ENCODE measurements around the gene SNAPIN.

DNA sequence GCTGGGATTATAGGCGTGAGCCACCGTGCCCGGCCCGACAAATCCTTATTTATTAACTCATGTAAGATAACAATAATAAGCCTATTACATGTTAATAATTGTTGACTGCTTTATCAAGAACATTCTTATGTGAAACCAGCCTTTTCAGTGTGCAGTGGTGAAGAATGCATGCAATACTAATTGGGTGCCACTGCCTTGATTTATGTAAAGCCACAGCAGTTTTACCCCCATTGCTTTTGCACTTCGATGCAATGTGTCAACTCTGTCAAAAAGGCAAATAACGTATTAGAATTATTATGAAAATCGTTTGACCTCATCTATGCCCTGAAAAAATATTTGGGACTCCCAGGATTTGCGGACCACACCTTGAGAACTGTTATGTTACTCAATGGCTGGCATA lies 38.2 kb downstream of the SNAPIN start:
- TF ChIP-seq, protein P1, sequence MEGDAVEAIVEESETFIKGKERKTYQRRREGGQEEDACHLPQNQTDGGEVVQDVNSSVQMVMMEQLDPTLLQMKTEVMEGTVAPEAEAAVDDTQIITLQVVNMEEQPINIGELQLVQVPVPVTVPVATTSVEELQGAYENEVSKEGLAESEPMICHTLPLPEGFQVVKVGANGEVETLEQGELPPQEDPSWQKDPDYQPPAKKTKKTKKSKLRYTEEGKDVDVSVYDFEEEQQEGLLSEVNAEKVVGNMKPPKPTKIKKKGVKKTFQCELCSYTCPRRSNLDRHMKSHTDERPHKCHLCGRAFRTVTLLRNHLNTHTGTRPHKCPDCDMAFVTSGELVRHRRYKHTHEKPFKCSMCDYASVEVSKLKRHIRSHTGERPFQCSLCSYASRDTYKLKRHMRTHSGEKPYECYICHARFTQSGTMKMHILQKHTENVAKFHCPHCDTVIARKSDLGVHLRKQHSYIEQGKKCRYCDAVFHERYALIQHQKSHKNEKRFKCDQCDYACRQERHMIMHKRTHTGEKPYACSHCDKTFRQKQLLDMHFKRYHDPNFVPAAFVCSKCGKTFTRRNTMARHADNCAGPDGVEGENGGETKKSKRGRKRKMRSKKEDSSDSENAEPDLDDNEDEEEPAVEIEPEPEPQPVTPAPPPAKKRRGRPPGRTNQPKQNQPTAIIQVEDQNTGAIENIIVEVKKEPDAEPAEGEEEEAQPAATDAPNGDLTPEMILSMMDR (IDR thresholded peaks at IDR 0.05): no peak
- TF ChIP-seq POLR2A (IDR thresholded peaks at IDR 0.05): no peak

Data from right lobe of liver (tissue), 4 donors.